ENCODE data around the gene MESD.

- no peak for TF ChIP-seq RAD21 (conservative IDR thresholded peaks at IDR 0.05)
- TF ChIP-seq CTCF (IDR thresholded peaks at IDR 0.05; ENCODE audit: poor library complexity, severe bottlenecking), result no peak
- TF ChIP-seq REST (IDR thresholded peaks at IDR 0.05; ENCODE audit: borderline replicate concordance), result no peak
- no peak for TF ChIP-seq SMC3 (conservative IDR thresholded peaks at IDR 0.05; ENCODE audit: poor library complexity)
- no peak for TF ChIP-seq EZH2 (IDR thresholded peaks at IDR 0.05; ENCODE audit: borderline replicate concordance, insufficient read depth, low read length, poor library complexity, severe bottlenecking)
- TF ChIP-seq POLR2AphosphoS5 (IDR thresholded peaks at IDR 0.05), result no peak
These were observed 12.9 kb upstream of the MESD start for GRCh38 chr15:81002331-81003096.
